ENCODE data around the gene CYFIP1.

DNA sequence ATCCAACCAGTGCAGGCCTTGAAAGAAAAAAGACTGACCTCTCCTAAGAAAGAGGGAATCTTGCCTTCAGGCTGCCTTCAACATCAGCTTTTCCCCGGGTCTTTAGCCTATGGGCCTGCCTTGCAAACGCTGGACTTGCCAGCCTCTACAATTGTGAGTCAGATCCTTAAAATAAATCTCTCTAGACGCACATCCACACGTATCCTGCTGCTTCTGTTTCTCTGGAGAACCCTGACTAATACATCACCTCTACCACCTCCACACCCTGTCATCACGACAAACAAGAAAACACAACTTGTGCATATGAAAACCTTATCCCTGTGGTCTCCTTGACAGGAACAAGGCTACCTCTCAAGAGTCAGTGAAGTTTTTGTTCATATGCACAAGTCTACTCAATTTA lies 11.8 kb downstream of the CYFIP1 start:
- TF ChIP-seq, protein P1, sequence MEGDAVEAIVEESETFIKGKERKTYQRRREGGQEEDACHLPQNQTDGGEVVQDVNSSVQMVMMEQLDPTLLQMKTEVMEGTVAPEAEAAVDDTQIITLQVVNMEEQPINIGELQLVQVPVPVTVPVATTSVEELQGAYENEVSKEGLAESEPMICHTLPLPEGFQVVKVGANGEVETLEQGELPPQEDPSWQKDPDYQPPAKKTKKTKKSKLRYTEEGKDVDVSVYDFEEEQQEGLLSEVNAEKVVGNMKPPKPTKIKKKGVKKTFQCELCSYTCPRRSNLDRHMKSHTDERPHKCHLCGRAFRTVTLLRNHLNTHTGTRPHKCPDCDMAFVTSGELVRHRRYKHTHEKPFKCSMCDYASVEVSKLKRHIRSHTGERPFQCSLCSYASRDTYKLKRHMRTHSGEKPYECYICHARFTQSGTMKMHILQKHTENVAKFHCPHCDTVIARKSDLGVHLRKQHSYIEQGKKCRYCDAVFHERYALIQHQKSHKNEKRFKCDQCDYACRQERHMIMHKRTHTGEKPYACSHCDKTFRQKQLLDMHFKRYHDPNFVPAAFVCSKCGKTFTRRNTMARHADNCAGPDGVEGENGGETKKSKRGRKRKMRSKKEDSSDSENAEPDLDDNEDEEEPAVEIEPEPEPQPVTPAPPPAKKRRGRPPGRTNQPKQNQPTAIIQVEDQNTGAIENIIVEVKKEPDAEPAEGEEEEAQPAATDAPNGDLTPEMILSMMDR (IDR thresholded peaks at IDR 0.05), result no peak
- TF ChIP-seq EP300 (IDR thresholded peaks at IDR 0.05) (no peak), SREBF2 (IDR thresholded peaks at IDR 0.05) (no peak), POLR2A (IDR thresholded peaks at IDR 0.05; ENCODE audit: low read length) (no peak)
- TF ChIP-seq, protein P2, sequence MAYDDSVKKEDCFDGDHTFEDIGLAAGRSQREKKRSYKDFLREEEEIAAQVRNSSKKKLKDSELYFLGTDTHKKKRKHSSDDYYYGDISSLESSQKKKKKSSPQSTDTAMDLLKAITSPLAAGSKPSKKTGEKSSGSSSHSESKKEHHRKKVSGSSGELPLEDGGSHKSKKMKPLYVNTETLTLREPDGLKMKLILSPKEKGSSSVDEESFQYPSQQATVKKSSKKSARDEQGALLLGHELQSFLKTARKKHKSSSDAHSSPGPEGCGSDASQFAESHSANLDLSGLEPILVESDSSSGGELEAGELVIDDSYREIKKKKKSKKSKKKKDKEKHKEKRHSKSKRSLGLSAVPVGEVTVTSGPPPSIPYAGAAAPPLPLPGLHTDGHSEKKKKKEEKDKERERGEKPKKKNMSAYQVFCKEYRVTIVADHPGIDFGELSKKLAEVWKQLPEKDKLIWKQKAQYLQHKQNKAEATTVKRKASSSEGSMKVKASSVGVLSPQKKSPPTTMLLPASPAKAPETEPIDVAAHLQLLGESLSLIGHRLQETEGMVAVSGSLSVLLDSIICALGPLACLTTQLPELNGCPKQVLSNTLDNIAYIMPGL (CRISPR knock-in tag; IDR thresholded peaks at IDR 0.05; ENCODE audit: borderline replicate concordance), result no peak
- TF ChIP-seq, protein P3, sequence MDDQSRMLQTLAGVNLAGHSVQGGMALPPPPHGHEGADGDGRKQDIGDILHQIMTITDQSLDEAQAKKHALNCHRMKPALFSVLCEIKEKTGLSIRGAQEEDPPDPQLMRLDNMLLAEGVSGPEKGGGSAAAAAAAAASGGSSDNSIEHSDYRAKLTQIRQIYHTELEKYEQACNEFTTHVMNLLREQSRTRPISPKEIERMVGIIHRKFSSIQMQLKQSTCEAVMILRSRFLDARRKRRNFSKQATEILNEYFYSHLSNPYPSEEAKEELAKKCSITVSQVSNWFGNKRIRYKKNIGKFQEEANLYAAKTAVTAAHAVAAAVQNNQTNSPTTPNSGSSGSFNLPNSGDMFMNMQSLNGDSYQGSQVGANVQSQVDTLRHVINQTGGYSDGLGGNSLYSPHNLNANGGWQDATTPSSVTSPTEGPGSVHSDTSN (IDR thresholded peaks at IDR 0.05), result no peak
